NOMO-1 treated with DMSO at 0.1 percent for 48 hours (cell line): ENCODE data around the gene AP3B1.
A peak's percentile ranks its signal among the peaks of the same experiment; 100 is the strongest.

Experiments used
- DNase-seq: peaks from one replicate; lab custom pipeline; 2025; ENCODE audit not compliant: unreplicated experiment; lab: John Stamatoyannopoulos, UW

AP3B1 gene

DNA sequence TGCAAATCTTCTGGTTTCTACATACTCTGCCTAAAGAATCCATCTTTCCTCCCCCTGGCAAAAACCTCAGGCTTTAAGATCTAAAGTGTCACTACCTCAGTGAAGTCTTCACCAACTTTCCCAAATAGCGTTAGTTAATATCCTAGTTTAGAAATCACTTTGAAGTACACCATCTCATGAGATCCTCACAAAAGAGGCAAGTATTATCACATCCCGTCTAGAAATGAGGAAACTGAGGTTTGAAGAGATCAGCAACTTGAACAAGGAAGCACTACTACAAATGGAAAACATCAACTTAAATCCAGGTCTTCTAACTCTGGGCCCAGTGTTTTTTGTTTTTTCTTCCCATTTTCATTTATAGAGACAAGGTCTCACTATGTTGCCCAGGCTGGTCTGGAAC lies 4.6 kb downstream of the AP3B1 start:
- no peak for DNase-seq

- no peak for DNase-seq
Measured at GRCh38 chr5:78288246-78288645, 6.3 kb downstream of the AP3B1 start.

- peak; percentile 34 for DNase-seq
Measured at GRCh38 chr5:78287833-78288232, 6.7 kb downstream of the AP3B1 start.

GRCh38 chr5:78287169-78287568 lies 7.3 kb downstream of the AP3B1 start:
- no peak for DNase-seq

- peak; percentile 15 for DNase-seq
Measured at GRCh38 chr5:78286290-78286689, 8.2 kb downstream of the AP3B1 start.

DNA sequence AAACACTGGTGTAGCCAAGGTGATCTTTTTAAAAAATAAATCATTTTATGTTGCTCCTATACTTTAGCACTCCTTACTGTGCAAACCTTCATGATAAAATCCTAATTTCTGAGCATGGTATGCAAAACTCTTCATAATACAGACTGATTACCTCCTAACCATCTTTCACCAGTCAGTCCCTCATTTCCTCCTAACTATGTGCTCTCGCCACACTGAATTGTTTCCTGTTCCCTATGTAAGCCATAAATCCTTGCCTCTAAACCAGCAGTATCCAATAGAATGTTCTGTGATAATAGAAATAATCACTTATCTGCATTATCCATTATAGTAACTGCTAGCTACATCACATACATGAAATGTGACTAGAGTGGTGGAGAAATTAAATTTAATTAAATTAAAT lies 10.7 kb downstream of the AP3B1 start:
- DNase-seq = no peak

GRCh38 chr5:78283105-78283504 lies 11.4 kb downstream of the AP3B1 start:
- no peak for DNase-seq

DNA sequence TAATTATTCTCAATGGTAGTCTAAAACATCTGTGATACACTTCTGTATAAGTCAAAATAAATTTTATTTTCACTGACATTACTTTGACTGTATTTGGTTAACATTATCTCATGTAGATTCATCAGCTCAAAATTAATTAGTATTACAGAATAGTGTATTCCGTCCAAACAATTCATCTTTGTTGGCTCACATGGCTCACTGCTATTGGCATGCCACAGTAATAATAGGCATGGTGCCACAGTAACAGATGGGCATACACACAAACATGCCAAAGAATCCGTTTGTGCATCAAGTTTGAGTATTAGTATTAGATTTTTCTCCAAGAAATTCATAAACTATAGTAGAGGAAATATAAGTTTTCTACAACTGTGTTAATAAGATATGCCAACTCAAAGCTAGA lies 14.2 kb downstream of the AP3B1 start:
- no peak for DNase-seq

DNA sequence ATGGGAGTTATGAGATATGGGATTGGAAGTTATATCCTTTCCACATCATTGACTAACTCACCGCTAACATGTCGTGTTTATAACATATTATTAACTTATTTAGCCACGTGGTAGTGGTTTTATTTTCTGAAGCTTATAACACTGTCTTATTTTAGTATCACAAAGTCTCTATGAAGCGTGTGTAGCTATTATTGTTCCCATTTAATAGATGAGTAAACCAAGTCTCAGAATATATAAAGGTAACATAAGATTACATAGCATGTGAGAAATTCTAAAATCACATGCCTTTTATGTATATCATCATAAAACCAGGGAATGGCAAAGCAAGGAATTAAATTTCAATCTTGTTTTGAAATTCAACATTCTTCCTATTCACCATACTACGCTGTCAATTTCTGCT lies 15.3 kb downstream of the AP3B1 start:
- DNase-seq = no peak

DNA sequence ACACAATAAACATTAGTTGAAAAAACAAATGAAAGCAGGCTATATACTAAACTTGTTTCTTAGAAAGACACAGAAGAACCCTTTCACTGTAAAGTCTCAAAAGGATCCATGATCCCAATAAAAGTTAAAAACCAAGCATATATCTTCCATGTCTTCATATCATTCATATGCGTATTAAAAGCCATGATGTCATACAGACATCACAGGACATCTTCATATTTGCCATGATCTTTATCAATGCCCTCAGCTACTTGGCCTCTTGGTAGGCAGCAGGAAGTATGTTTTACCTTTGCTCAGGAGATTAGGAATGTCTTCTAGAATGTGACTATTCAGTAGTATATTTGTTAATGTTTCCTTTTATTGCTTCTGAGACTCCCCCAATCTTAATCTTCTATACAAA lies 16.8 kb downstream of the AP3B1 start:
- no peak for DNase-seq

GRCh38 chr5:78275998-78276543 lies 18.4 kb downstream of the AP3B1 start:
- DNase-seq = no peak

- no peak for DNase-seq
Measured at GRCh38 chr5:78274540-78275197, 19.8 kb downstream of the AP3B1 start.

- DNase-seq = no peak
Measured at GRCh38 chr5:78273436-78273835, 21.1 kb downstream of the AP3B1 start.

DNA sequence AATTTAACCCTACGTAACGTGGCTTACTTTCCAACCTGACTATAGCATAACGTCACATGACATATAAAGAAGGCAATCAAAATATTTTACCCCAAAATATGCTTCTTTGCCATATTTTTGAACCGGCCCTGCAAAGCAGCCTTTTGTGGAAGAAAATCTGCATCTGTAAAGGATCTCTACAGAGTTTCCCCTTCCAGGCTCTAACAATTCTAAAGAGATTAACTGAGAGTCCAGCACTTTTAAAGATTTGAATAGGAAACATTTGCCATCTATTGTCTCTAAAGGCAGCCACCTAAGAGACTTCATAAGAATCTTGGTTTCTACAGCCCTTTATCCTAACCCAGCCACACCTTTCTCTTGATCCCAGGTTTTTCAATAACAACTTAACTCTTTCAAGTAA lies 22.7 kb downstream of the AP3B1 start:
- DNase-seq = no peak

- no peak for DNase-seq
Measured at GRCh38 chr5:78269088-78269703, 25.3 kb downstream of the AP3B1 start.

- DNase-seq = peak; percentile 66
Measured at GRCh38 chr5:78268356-78268755, 26.1 kb downstream of the AP3B1 start.

GRCh38 chr5:78265163-78265562 lies 29.3 kb downstream of the AP3B1 start:
- DNase-seq = no peak

DNA sequence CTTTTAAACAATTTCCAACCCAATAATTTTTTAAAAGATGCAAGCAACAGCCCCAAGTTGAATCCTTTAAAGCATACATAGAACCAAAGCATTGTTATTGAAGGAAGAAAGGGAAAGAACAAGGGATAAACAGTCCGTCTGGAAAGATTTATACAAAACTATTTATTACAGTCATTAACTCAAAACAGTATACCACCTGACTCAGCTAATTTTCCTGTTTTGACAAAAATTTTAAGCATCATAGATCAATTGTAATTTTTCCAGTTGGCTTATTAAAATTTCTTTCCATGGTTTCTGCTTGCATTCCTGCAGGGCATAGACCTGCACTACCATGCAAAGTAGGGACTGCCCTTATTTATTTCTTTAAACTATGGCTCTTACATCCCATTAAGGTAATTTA lies 29.9 kb downstream of the AP3B1 start:
- DNase-seq = no peak

- DNase-seq = no peak
Measured at GRCh38 chr5:78260771-78261170, 33.7 kb downstream of the AP3B1 start.

GRCh38 chr5:78253201-78253600 lies 41.3 kb downstream of the AP3B1 start:
- no peak for DNase-seq

DNA sequence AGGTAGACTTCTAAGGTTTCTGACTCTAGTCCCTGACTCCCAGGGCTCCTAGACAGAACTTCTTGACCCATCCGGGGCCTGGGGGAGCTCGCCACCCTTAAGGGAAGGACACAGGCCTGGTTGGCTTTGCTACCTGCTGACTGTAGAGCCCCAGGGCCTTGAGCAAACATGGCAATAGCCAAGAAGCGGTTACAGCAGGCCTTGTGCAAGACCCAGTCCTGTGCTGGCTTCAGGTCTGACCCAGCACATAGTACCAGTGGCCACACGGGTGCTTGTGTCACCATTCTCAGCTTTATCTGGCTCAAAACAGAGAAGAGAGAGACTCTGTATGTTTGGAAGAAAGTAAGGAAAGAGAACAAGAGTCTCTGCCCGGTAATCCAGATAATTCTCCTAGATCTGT lies 41.8 kb downstream of the AP3B1 start:
- DNase-seq = no peak

- no peak for DNase-seq
Measured at GRCh38 chr5:78251663-78252284, 42.7 kb downstream of the AP3B1 start.
